HG02588 (cell line): ENCODE data around the gene GRIK1.

Experiments used
- ATAC-seq: cut with Tn5 transposase; IDR thresholded peaks from one replicate; pipeline ENCODE4 v1.9.1; 2021; ENCODE audit warnings: mild to moderate bottlenecking, moderate library complexity; ENCODE audit not compliant: unreplicated experiment

The GRIK1 gene

GRCh38 chr21:29496337-29496736 lies 443.5 kb downstream of the GRIK1 start:
- no peak for ATAC-seq

- ATAC-seq: no peak
Measured at GRCh38 chr21:29490016-29490415, 449.8 kb downstream of the GRIK1 start.

GRCh38 chr21:29487154-29487553 lies 452.6 kb downstream of the GRIK1 start:
- no peak for ATAC-seq
